ENCODE results near the gene TMEFF2.
"Not testable (repeated sequence)": the region's sequence is repeated elsewhere in the genome, so short reads cannot be mapped to it uniquely, and the experiment has no call there.

Gene TMEFF2

GRCh38 chr2:192127434-192127833 lies 67.3 kb downstream of the TMEFF2 start:
- DNase-seq, result no peak

- no peak for DNase-seq
Observed at GRCh38 chr2:192126912-192127311, 67.8 kb downstream of the TMEFF2 start.

- no peak for DNase-seq
Observed at GRCh38 chr2:192126426-192126825, 68.3 kb downstream of the TMEFF2 start.

GRCh38 chr2:192124571-192124970 lies 70.2 kb downstream of the TMEFF2 start:
- DNase-seq, result no peak

- no peak for DNase-seq
Observed at GRCh38 chr2:192123847-192124246, 70.9 kb downstream of the TMEFF2 start.

GRCh38 chr2:192122946-192123345 lies 71.8 kb downstream of the TMEFF2 start:
- DNase-seq, result no peak

- no peak for DNase-seq
Observed at GRCh38 chr2:192122141-192122540, 72.6 kb downstream of the TMEFF2 start.

- DNase-seq, result no peak
Observed at GRCh38 chr2:192119536-192119935, 75.2 kb downstream of the TMEFF2 start.

- no peak for DNase-seq
Observed at GRCh38 chr2:192117705-192118104, 77.0 kb downstream of the TMEFF2 start.

GRCh38 chr2:192111536-192111935 lies 83.2 kb downstream of the TMEFF2 start:
- not testable (repeated sequence) for DNase-seq

GRCh38 chr2:192099742-192100141 lies 95.0 kb downstream of the TMEFF2 start:
- DNase-seq, result no peak

- no peak for DNase-seq
Observed at GRCh38 chr2:192098814-192099491, 95.8 kb downstream of the TMEFF2 start.

GRCh38 chr2:192091476-192091875 lies 103.3 kb downstream of the TMEFF2 start:
- no peak for DNase-seq

GRCh38 chr2:192090911-192091310 lies 103.8 kb downstream of the TMEFF2 start:
- DNase-seq, result no peak

- DNase-seq, result no peak
Observed at GRCh38 chr2:192087398-192087958, 107.3 kb downstream of the TMEFF2 start.

GRCh38 chr2:192082121-192082520 lies 112.6 kb downstream of the TMEFF2 start:
- no peak for DNase-seq

- not testable (repeated sequence) for DNase-seq
Observed at GRCh38 chr2:192080096-192080495, 114.6 kb downstream of the TMEFF2 start.

- no peak for DNase-seq
Observed at GRCh38 chr2:192073878-192074277, 120.9 kb downstream of the TMEFF2 start.

- DNase-seq, result no peak
Observed at GRCh38 chr2:192072778-192073177, 122.0 kb downstream of the TMEFF2 start.

- DNase-seq, result peak in 1 of 2 donors; percentile 24
Observed at GRCh38 chr2:192072261-192072660, 122.5 kb downstream of the TMEFF2 start.

- DNase-seq, result no peak
Observed at GRCh38 chr2:192070099-192070498, 124.6 kb downstream of the TMEFF2 start.

- DNase-seq, result no peak
Observed at GRCh38 chr2:192069417-192069816, 125.3 kb downstream of the TMEFF2 start.

- DNase-seq, result no peak
Observed at GRCh38 chr2:192068966-192069365, 125.8 kb downstream of the TMEFF2 start.

- no peak for DNase-seq
Observed at GRCh38 chr2:192067631-192068030, 127.1 kb downstream of the TMEFF2 start.

GRCh38 chr2:192064459-192064858 lies 130.3 kb downstream of the TMEFF2 start:
- DNase-seq, result no peak

Measured in bone marrow (tissue), 2 donors.